AG20443 (cell line): Measurements from ENCODE around the gene HOXB5.
A peak's percentile ranks its signal among the peaks of the same experiment; 100 is the strongest.

Experiments
- DNase-seq: peaks from one replicate; pipeline ENCODE4 v3.0.0; 2012; ENCODE audit warnings: low spot score, mixed read lengths

HOXB5 gene

GRCh38 chr17:48601539-48602425 lies 8.2 kb upstream of the HOXB5 start:
- no peak for DNase-seq

- no peak for DNase-seq
Observed at GRCh38 chr17:48601207-48601538, 7.6 kb upstream of the HOXB5 start.

GRCh38 chr17:48600244-48601098 lies 6.9 kb upstream of the HOXB5 start:
- no peak for DNase-seq

- DNase-seq, result no peak
Observed at GRCh38 chr17:48599354-48599753, 5.8 kb upstream of the HOXB5 start.

- no peak for DNase-seq
Observed at GRCh38 chr17:48598736-48599135, 5.2 kb upstream of the HOXB5 start.

GRCh38 chr17:48597778-48598631 lies 4.4 kb upstream of the HOXB5 start:
- DNase-seq, result peak; percentile 68

- no peak for DNase-seq
Observed at GRCh38 chr17:48597528-48597777, 3.9 kb upstream of the HOXB5 start.

GRCh38 chr17:48596735-48597527 lies 3.4 kb upstream of the HOXB5 start:
- no peak for DNase-seq

GRCh38 chr17:48596000-48596734 lies 2.6 kb upstream of the HOXB5 start:
- DNase-seq, result no peak

GRCh38 chr17:48595278-48595999 lies 1.9 kb upstream of the HOXB5 start:
- no peak for DNase-seq

- no peak for DNase-seq
Observed at GRCh38 chr17:48594538-48595277, 1.1 kb upstream of the HOXB5 start.

GRCh38 chr17:48593840-48594537 lies 410 bp upstream of the HOXB5 start:
- DNase-seq, result peak; percentile 93

- DNase-seq, result no peak
Observed at GRCh38 chr17:48592577-48592976, 1.0 kb downstream of the HOXB5 start.

- no peak for DNase-seq
Observed at GRCh38 chr17:48592057-48592514, 1.5 kb downstream of the HOXB5 start.

GRCh38 chr17:48591255-48592056 lies 2.1 kb downstream of the HOXB5 start:
- no peak for DNase-seq

- no peak for DNase-seq
Observed at GRCh38 chr17:48590607-48591161, 2.9 kb downstream of the HOXB5 start.

GRCh38 chr17:48589831-48590606 lies 3.6 kb downstream of the HOXB5 start, which contains the start of gene HOXB3:
Gene HOXB3 (minus strand): TSS chr17:48590241. CDS start chr17:48552474, 37,767 bp downstream.
- no peak for DNase-seq
